CD4-positive, alpha-beta memory T cell (primary cell): ENCODE measurements around the gene SIDT1. TPM values are rescaled to one million over a fixed set of nuclear protein-coding genes. Genes with fewer than 3 reads are reported as not detected.

Source experiments
- CTCF ChIA-PET: fragments of 350-600 bp; sonication (Branson Sonifier 250); formaldehyde crosslinking; loops from one replicate; lab custom pipeline; 2021; ENCODE audit warnings: inconsistent platforms; ENCODE audit not compliant: partially characterized antibody; lab: Charles Lee
- POLR2A ChIA-PET: fragments of 350-600 bp; sonication (Branson Sonifier 250); formaldehyde crosslinking; loops from one replicate; lab custom pipeline; 2021; ENCODE audit not compliant: partially characterized antibody; lab: Charles Lee
- DNase-seq, 5 donors: peaks; one replicate each; pipeline versions ENCODE4 v3.0.0 to v3.0.0-alpha.2; 2020 to 2022; ENCODE audit warnings: mixed read lengths in 1 of 5
- H3K27ac ChIP-seq: one replicate; pipeline ENCODE4 v1.7.0; 2013; ENCODE audit warnings: low read depth, low read length
- H3K27me3 ChIP-seq: 2 replicates; pipeline ENCODE4 v1.7.0; 2013; ENCODE audit warnings: mild to moderate bottlenecking, low read length, moderate library complexity; ENCODE audit not compliant: insufficient read depth
- H3K36me3 ChIP-seq: 2 replicates; pipeline ENCODE4 v1.7.0; 2013; ENCODE audit warnings: mild to moderate bottlenecking, low read length, moderate library complexity; ENCODE audit not compliant: insufficient read depth
- H3K4me1 ChIP-seq: 2 replicates; pipeline ENCODE4 v1.7.0; 2013; ENCODE audit warnings: mild to moderate bottlenecking, low read length, moderate library complexity; ENCODE audit not compliant: insufficient read depth
- H3K4me3 ChIP-seq, 2 donors: one replicate each; pipeline ENCODE4 v1.7.0; 2013; ENCODE audit warnings: low read length in 2 of 2, mild to moderate bottlenecking in 1 of 2
- H3K9me3 ChIP-seq, 2 donors: one replicate each; pipeline ENCODE4 v1.7.0; 2013; ENCODE audit warnings: low read length in 2 of 2, control low read depth in 1 of 2; ENCODE audit not compliant: control insufficient read depth in 1 of 2
- H3K27ac Mint-ChIP-seq, 7 donors: one replicate each; pipeline ENCODE4 v1.8.0; 2020 to 2021; ENCODE audit warnings: mixed read lengths in 7 of 7, mild to moderate bottlenecking in 6 of 7, inconsistent platforms in 3 of 7, moderate library complexity in 3 of 7
- H3K27me3 Mint-ChIP-seq, 2 donors: one replicate each; pipeline ENCODE4 v1.8.0; 2020 to 2021; ENCODE audit warnings: mixed read lengths in 2 of 2
- H3K36me3 Mint-ChIP-seq, 2 donors: one replicate each; pipeline ENCODE4 v1.8.0; 2020 to 2021; ENCODE audit warnings: mixed read lengths in 2 of 2, inconsistent platforms in 1 of 2, mild to moderate bottlenecking in 1 of 2
- H3K4me1 Mint-ChIP-seq, 4 donors: one replicate each; pipeline ENCODE4 v1.8.0; 2020 to 2021; ENCODE audit warnings: mixed read lengths in 4 of 4, mild to moderate bottlenecking in 1 of 4
- H3K4me3 Mint-ChIP-seq, 8 donors: one replicate each; pipeline ENCODE4 v1.8.0; 2020 to 2021; ENCODE audit warnings: mixed read lengths in 8 of 8, mild to moderate bottlenecking in 7 of 8, moderate library complexity in 6 of 8, inconsistent platforms in 3 of 8
- H3K9me3 Mint-ChIP-seq, 8 donors: one replicate each; pipeline ENCODE4 v1.8.0; 2020 to 2021; ENCODE audit warnings: mixed read lengths in 8 of 8, mild to moderate bottlenecking in 5 of 8, inconsistent platforms in 3 of 8, moderate library complexity in 1 of 8
- intact Hi-C: fragments of 100-400 bp; cut with micrococcal nuclease; formaldehyde crosslinking; loops from one replicate; pipeline ENCODE4 v1.15.1; 2023
- polyA plus RNA-seq, 2 donors: library from polyadenylated mRNA; unstranded; fragments of 300-500 nt; fragmentation: Illumina TruSeq; gene quantifications; one replicate each; pipeline ENCODE4 v1.2.3, GENCODE V29; 2021
- total RNA-seq, 2 experiments: library from RNA; stranded (reverse); gene quantifications; one replicate each; pipeline ENCODE4 v1.2.3, GENCODE V29; 2021

SIDT1 gene
- total and polyA plus RNA-seq, 4 experiments from 2014 or later: 12.1 to 56.1 (median 39.2) TPM

GRCh38 chr3:113648524-113648923, 116.2 kb downstream of the SIDT1 start:
- no peaks in the 10 kb centered on the region for H3K4me1 Mint-ChIP-seq
- no peaks in the 10 kb centered on the region for H3K27me3 Mint-ChIP-seq
- no peak overlapping the region for H3K4me3 Mint-ChIP-seq
- intact Hi-C loops: no loop called here
- no peaks in the 10 kb centered on the region for H3K4me1 ChIP-seq
- no peaks in the 10 kb centered on the region for H3K36me3 ChIP-seq
- H3K9me3 Mint-ChIP-seq: peaks cover 5 to 39% (median 30%) of the 10 kb centered on the region in 8 donors
- H3K36me3 Mint-ChIP-seq: peaks cover 18 to 24% of the 10 kb centered on the region in 2 donors
- DNase-seq: no peak
- POLR2A ChIA-PET: no interaction called here
- H3K27ac ChIP-seq: no peak overlapping the region
- no peaks in the 10 kb centered on the region for H3K27me3 ChIP-seq
- no peak overlapping the region for H3K27ac Mint-ChIP-seq
- CTCF ChIA-PET: no interaction called here
- H3K9me3 ChIP-seq: no peaks in the 10 kb centered on the region
- no peak overlapping the region for H3K4me3 ChIP-seq

GRCh38 chr3:113649174-113649845, 117.0 kb downstream of the SIDT1 start:
- Mint-ChIP-seq H3K36me3 (peaks cover 22 to 27% of the 10 kb centered on the region in 2 donors), H3K4me3 (no peak overlapping the region), H3K9me3 (peaks cover 2 to 32% (median 25%) of the 10 kb centered on the region in 8 donors), H3K4me1 (no peaks in the 10 kb centered on the region), H3K27ac (no peak overlapping the region), H3K27me3 (no peaks in the 10 kb centered on the region)
- ChIA-PET CTCF (interaction anchor here (1.0 kb wide), 1 partner anchor 12 kb away, joined by 3 read pairs; no protein-coding TSS in a partner anchor), POLR2A (no interaction called here)
- Histone ChIP-seq H3K27me3 (no peaks in the 10 kb centered on the region), H3K4me1 (no peaks in the 10 kb centered on the region), H3K4me3 (no peak overlapping the region), H3K9me3 (no peaks in the 10 kb centered on the region), H3K36me3 (no peaks in the 10 kb centered on the region), H3K27ac (no peak overlapping the region)
- no peak for DNase-seq
- intact Hi-C loops: no loop called here

- POLR2A ChIA-PET: no interaction called here
- no peak overlapping the region for H3K4me3 Mint-ChIP-seq
Measured at GRCh38 chr3:113654310-113654709, 122.0 kb downstream of the SIDT1 start.

GRCh38 chr3:113654851-113655250, 122.5 kb downstream of the SIDT1 start:
- H3K27ac ChIP-seq: no peak overlapping the region
- peaks cover 0 to 8% (median 0%) of the 10 kb centered on the region in 8 donors for H3K9me3 Mint-ChIP-seq
- peaks cover 0 to 5% (median under 1%) of the 10 kb centered on the region in 4 donors for H3K4me1 Mint-ChIP-seq
- H3K27me3 ChIP-seq: no peaks in the 10 kb centered on the region
- peaks cover 54 to 60% of the 10 kb centered on the region in 2 donors for H3K36me3 Mint-ChIP-seq
- H3K4me1 ChIP-seq: no peaks in the 10 kb centered on the region
- no peak overlapping the region for H3K4me3 ChIP-seq
- H3K27me3 Mint-ChIP-seq: no peaks in the 10 kb centered on the region
- H3K4me3 Mint-ChIP-seq: no peak overlapping the region
- H3K9me3 ChIP-seq: no peaks in the 10 kb centered on the region
- peaks cover 4% of the 10 kb centered on the region for H3K36me3 ChIP-seq
- ChIA-PET CTCF (no interaction called here), POLR2A (no interaction called here)
- H3K27ac Mint-ChIP-seq: peak overlapping the region in 1 of 7 donors; percentile 11
- no peak for DNase-seq
- intact Hi-C loops: no loop called here

More at GRCh38 chr3:113654310-113654709, 122.0 kb downstream of the SIDT1 start:
- peaks cover under 1% of the 10 kb centered on the region for H3K36me3 ChIP-seq
- H3K9me3 Mint-ChIP-seq: peaks cover 0 to 8% (median 0%) of the 10 kb centered on the region in 8 donors
- no peaks in the 10 kb centered on the region for H3K9me3 ChIP-seq
- H3K27me3 ChIP-seq: no peaks in the 10 kb centered on the region
- no peak overlapping the region for H3K4me3 ChIP-seq
- H3K36me3 Mint-ChIP-seq: peaks cover 49 to 54% of the 10 kb centered on the region in 2 donors
- no peaks in the 10 kb centered on the region for H3K4me1 ChIP-seq
- H3K27ac ChIP-seq: no peak overlapping the region
- H3K27ac Mint-ChIP-seq: no peak overlapping the region
- CTCF ChIA-PET: interaction anchor here (1.3 kb wide), 1 partner anchor 10 kb away, joined by 5 read pairs; no protein-coding TSS in a partner anchor
- no peak for DNase-seq
- intact Hi-C loops: no loop called here
- peaks cover 0 to 5% (median under 1%) of the 10 kb centered on the region in 4 donors for H3K4me1 Mint-ChIP-seq
- no peaks in the 10 kb centered on the region for H3K27me3 Mint-ChIP-seq

- Histone ChIP-seq H3K9me3 (no peaks in the 10 kb centered on the region), H3K4me3 (no peak overlapping the region), H3K27me3 (no peaks in the 10 kb centered on the region), H3K4me1 (no peaks in the 10 kb centered on the region), H3K36me3 (peaks cover 9% of the 10 kb centered on the region), H3K27ac (no peak overlapping the region)
- Mint-ChIP-seq H3K4me3 (no peak overlapping the region), H3K4me1 (peaks cover 0 to 5% (median under 1%) of the 10 kb centered on the region in 4 donors), H3K9me3 (peaks cover 0 to 9% (median 0%) of the 10 kb centered on the region in 8 donors), H3K36me3 (peaks cover 76 to 80% of the 10 kb centered on the region in 2 donors), H3K27me3 (no peaks in the 10 kb centered on the region), H3K27ac (no peak overlapping the region)
- DNase-seq: no peak
- CTCF ChIA-PET: interaction anchor here (1.5 kb wide), 1 partner anchor 87 kb away, joined by 3 read pairs; no protein-coding TSS in a partner anchor
- intact Hi-C loops: no loop called here
- POLR2A ChIA-PET: no interaction called here
Measured at GRCh38 chr3:113658107-113658506, 125.8 kb downstream of the SIDT1 start.

- Histone ChIP-seq H3K27ac (no peak overlapping the region), H3K4me3 (no peak overlapping the region), H3K9me3 (no peaks in the 10 kb centered on the region), H3K4me1 (no peaks in the 10 kb centered on the region), H3K36me3 (peaks cover 9% of the 10 kb centered on the region), H3K27me3 (no peaks in the 10 kb centered on the region)
- Mint-ChIP-seq H3K9me3 (peaks cover 0 to 9% (median 0%) of the 10 kb centered on the region in 8 donors), H3K4me3 (no peak overlapping the region), H3K36me3 (peaks cover 82 to 86% of the 10 kb centered on the region in 2 donors), H3K27ac (peak overlapping the region in 1 of 7 donors; percentile 74), H3K27me3 (no peaks in the 10 kb centered on the region), H3K4me1 (peaks cover 0 to 5% (median 2%) of the 10 kb centered on the region in 4 donors)
- intact Hi-C loops: no loop called here
- DNase-seq: no peak
- CTCF ChIA-PET: no interaction called here
- POLR2A ChIA-PET: no interaction called here
Measured at GRCh38 chr3:113659101-113659541, 126.8 kb downstream of the SIDT1 start.

- POLR2A ChIA-PET: no interaction called here
- Histone ChIP-seq H3K27me3 (no peaks in the 10 kb centered on the region), H3K27ac (no peak overlapping the region), H3K9me3 (no peaks in the 10 kb centered on the region), H3K4me3 (no peak overlapping the region), H3K36me3 (peaks cover 14% of the 10 kb centered on the region), H3K4me1 (no peaks in the 10 kb centered on the region)
- no peaks in the 10 kb centered on the region for H3K27me3 Mint-ChIP-seq
- no peak overlapping the region for H3K4me3 Mint-ChIP-seq
- CTCF ChIA-PET: no interaction called here
- H3K36me3 Mint-ChIP-seq: peaks cover 87% of the 10 kb centered on the region in 2 donors
- peaks cover 0 to 9% (median 0%) of the 10 kb centered on the region in 8 donors for H3K9me3 Mint-ChIP-seq
- intact Hi-C loops: no loop called here
- no peak overlapping the region for H3K27ac Mint-ChIP-seq
- no peak for DNase-seq
- peaks cover 2 to 7% (median 4%) of the 10 kb centered on the region in 4 donors for H3K4me1 Mint-ChIP-seq
Measured at GRCh38 chr3:113659996-113660395, 127.6 kb downstream of the SIDT1 start.
